Measurements from ENCODE around the gene SLC7A6OS.

GRCh38 chr16:68355447-68356248 lies 44.9 kb upstream of the SLC7A6OS start:
- peak in 1 of 6 experiments; percentile 6 for TF ChIP-seq CTCF (IDR thresholded peaks at IDR 0.05)
- TF ChIP-seq POLR2A (IDR thresholded peaks at IDR 0.05), result no peak
